Activated CD8-positive, alpha-beta memory T cell treated with anti-CD3 and anti-CD28 coated beads, Interleukin-2, amount 50 U/mL, for 24 hours (primary cell): ENCODE data around the gene NSMCE1.

Source experiments
- DNase-seq: peaks from one replicate; pipeline ENCODE4 v3.0.0-alpha.2; 2020; ENCODE audit errors: extremely low read depth

NSMCE1 gene

GRCh38 chr16:27230562-27231001 lies 38.0 kb downstream of the NSMCE1 start:
- peak; percentile 46 for DNase-seq

GRCh38 chr16:27229891-27230470 lies 38.6 kb downstream of the NSMCE1 start:
- DNase-seq = no peak

GRCh38 chr16:27228621-27229501 lies 39.7 kb downstream of the NSMCE1 start:
- no peak for DNase-seq

- DNase-seq = no peak
Measured at GRCh38 chr16:27228045-27228444, 40.5 kb downstream of the NSMCE1 start.

- DNase-seq = no peak
Measured at GRCh38 chr16:27226976-27227705, 41.4 kb downstream of the NSMCE1 start.

- DNase-seq = no peak
Measured at GRCh38 chr16:27226476-27226875, 42.1 kb downstream of the NSMCE1 start.

GRCh38 chr16:27225536-27226360 lies 42.8 kb downstream of the NSMCE1 start:
- DNase-seq = no peak

GRCh38 chr16:27224741-27225300 lies 43.8 kb downstream of the NSMCE1 start:
- DNase-seq = no peak

- no peak for DNase-seq
Measured at GRCh38 chr16:27224271-27224737, 44.3 kb downstream of the NSMCE1 start.

GRCh38 chr16:27223701-27224100 lies 44.9 kb downstream of the NSMCE1 start:
- DNase-seq = no peak

GRCh38 chr16:27223226-27223610 lies 45.4 kb downstream of the NSMCE1 start:
- no peak for DNase-seq

- DNase-seq = no peak
Measured at GRCh38 chr16:27222249-27223225, 46.0 kb downstream of the NSMCE1 start.

GRCh38 chr16:27221576-27222248 lies 46.9 kb downstream of the NSMCE1 start:
- DNase-seq = no peak

GRCh38 chr16:27220991-27221390 lies 47.6 kb downstream of the NSMCE1 start:
- no peak for DNase-seq

- DNase-seq = no peak
Measured at GRCh38 chr16:27220527-27220926, 48.0 kb downstream of the NSMCE1 start.

- DNase-seq = no peak
Measured at GRCh38 chr16:27220120-27220519, 48.5 kb downstream of the NSMCE1 start.

GRCh38 chr16:27219161-27219560 lies 49.4 kb downstream of the NSMCE1 start:
- no peak for DNase-seq

GRCh38 chr16:27218756-27219155 lies 49.8 kb downstream of the NSMCE1 start:
- DNase-seq = no peak

GRCh38 chr16:27217256-27217655 lies 51.3 kb downstream of the NSMCE1 start:
- DNase-seq = no peak
